ENCODE data around the gene SLC6A17.

DNA sequence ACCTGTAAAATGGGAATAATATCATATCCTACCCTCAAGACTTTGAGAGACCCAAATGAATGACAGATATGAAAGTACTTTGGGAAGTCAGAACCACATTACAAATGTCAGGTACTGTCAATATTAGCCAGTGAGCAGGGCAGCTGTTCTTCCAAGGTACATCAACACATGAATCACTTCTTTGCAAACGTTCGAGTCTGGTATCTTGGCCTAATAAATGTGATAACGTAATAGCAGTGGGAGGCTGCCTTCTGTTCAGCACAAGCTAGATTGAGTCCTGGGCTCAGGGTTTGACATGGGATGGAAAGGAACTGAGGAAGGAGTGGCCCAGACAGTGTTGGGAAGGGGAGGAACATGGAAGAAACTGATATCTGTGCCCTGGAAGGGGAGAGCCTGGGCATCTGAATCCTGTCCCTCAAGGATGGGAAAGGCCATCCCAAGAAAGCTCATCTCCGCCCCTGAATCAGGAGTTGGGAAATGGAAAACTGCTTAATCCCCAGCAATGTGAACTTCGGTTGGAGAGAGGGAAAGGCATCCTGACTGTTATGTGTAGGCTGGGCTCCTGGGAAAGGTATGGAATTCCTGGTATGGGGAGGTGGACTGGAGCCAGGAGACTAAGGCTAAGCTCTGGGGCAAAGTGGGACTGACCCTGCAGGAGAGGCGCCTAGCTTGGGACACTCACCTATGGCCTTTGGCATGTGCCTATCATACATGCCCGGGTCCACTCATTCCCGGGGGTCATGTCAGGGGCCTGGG, 74.1 kb downstream of the SLC6A17 start:
- TF ChIP-seq CTCF (IDR thresholded peaks at IDR 0.05; ENCODE audit: low read depth, low read length) (no peak), POLR2A (IDR thresholded peaks at IDR 0.05; ENCODE audit: extremely low read depth, insufficient read length) (no peak), MYC (IDR thresholded peaks at IDR 0.05; ENCODE audit: low read depth, low read length) (no peak)
- TF ChIP-seq, protein P1, sequence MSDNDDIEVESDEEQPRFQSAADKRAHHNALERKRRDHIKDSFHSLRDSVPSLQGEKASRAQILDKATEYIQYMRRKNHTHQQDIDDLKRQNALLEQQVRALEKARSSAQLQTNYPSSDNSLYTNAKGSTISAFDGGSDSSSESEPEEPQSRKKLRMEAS (IDR thresholded peaks at IDR 0.05; ENCODE audit: low read depth, low read length), result no peak

Data from NB4 (cell line).